ENCODE data around the gene JUP.
"Not testable (repeated sequence)": the region's sequence is repeated elsewhere in the genome, so short reads cannot be mapped to it uniquely, and the experiment has no call there.

The JUP gene

GRCh38 chr17:41786227-41787020, at the start of gene JUP:
TSS of gene JUP (minus strand) at chr17:41786711. CDS start at chr17:41771854, 14,857 bp downstream.
- peak; percentile 75 to 93 for DNase-seq (ENCODE audit: low spot score in 2 of 2)
- peak within 1 kb of the TSS; percentile 49 for H3K4me3 Mint-ChIP-seq
- H3K9me3 Mint-ChIP-seq: no peaks in the 10 kb centered on the region
- peaks cover 39% of the 10 kb centered on the region for H3K4me1 Mint-ChIP-seq
- no peaks in the 10 kb centered on the region for H3K36me3 Mint-ChIP-seq
- no peak within 1 kb of the TSS for H3K27ac Mint-ChIP-seq
- peak; percentile 94 for ATAC-seq

GRCh38 chr17:41835800-41836549, 49.5 kb upstream of the JUP start, which contains the start of gene NT5C3B:
TSS of gene NT5C3B (minus strand) at chr17:41836232. CDS start at chr17:41836193, 39 bp downstream.
- ATAC-seq (peak; percentile 88), DNase-seq (ENCODE audit: low spot score in 2 of 2) (peak; percentile 46 to 71)
- Mint-ChIP-seq H3K36me3 (peaks cover 25% of the 10 kb centered on the region), H3K4me1 (peaks cover 12% of the 10 kb centered on the region), H3K4me3 (peak within 1 kb of the TSS; percentile 74), H3K27ac (peak within 1 kb of the TSS; percentile 80), H3K9me3 (no peaks in the 10 kb centered on the region)

- ATAC-seq: peak; percentile 53
- Mint-ChIP-seq H3K27ac (peak overlapping the region; percentile 80), H3K9me3 (no peaks in the 10 kb centered on the region), H3K4me3 (peak overlapping the region; percentile 74), H3K4me1 (peaks cover 12% of the 10 kb centered on the region), H3K36me3 (peaks cover 31% of the 10 kb centered on the region)
- DNase-seq (ENCODE audit: low spot score in 2 of 2): no peak
These were observed 48.8 kb upstream of the JUP start for GRCh38 chr17:41835214-41835799.

GRCh38 chr17:41829961-41830360, 43.5 kb upstream of the JUP start:
- H3K36me3 Mint-ChIP-seq: peaks cover 78% of the 10 kb centered on the region
- ATAC-seq; H3K9me3 Mint-ChIP-seq; H3K4me3 Mint-ChIP-seq; DNase-seq (ENCODE audit: low spot score in 2 of 2); H3K27ac Mint-ChIP-seq; H3K4me1 Mint-ChIP-seq: not testable (repeated sequence)

GRCh38 chr17:41825175-41825845, 38.8 kb upstream of the JUP start:
- H3K9me3 Mint-ChIP-seq: no peaks in the 10 kb centered on the region
- H3K4me3 Mint-ChIP-seq: no peak overlapping the region
- no peaks in the 10 kb centered on the region for H3K4me1 Mint-ChIP-seq
- DNase-seq (ENCODE audit: low spot score in 2 of 2) (no peak), ATAC-seq (no peak)
- H3K27ac Mint-ChIP-seq: no peak overlapping the region
- H3K36me3 Mint-ChIP-seq: peaks cover 49% of the 10 kb centered on the region

GRCh38 chr17:41824086-41824485, 37.6 kb upstream of the JUP start:
- no peak for ATAC-seq
- Mint-ChIP-seq H3K4me1 (no peaks in the 10 kb centered on the region), H3K9me3 (no peaks in the 10 kb centered on the region), H3K4me3 (no peak overlapping the region), H3K27ac (no peak overlapping the region), H3K36me3 (peaks cover 43% of the 10 kb centered on the region)
- no peak for DNase-seq (ENCODE audit: low spot score in 2 of 2)

GRCh38 chr17:41823580-41823979, 37.1 kb upstream of the JUP start:
- Mint-ChIP-seq H3K4me1 (no peaks in the 10 kb centered on the region), H3K27ac (no peak overlapping the region), H3K4me3 (no peak overlapping the region), H3K36me3 (peaks cover 39% of the 10 kb centered on the region), H3K9me3 (no peaks in the 10 kb centered on the region)
- ATAC-seq: no peak
- no peak for DNase-seq (ENCODE audit: low spot score in 2 of 2)

GRCh38 chr17:41823141-41823524, 36.6 kb upstream of the JUP start:
- Mint-ChIP-seq H3K27ac (no peak overlapping the region), H3K36me3 (peaks cover 34% of the 10 kb centered on the region), H3K9me3 (no peaks in the 10 kb centered on the region), H3K4me3 (no peak overlapping the region), H3K4me1 (no peaks in the 10 kb centered on the region)
- DNase-seq (ENCODE audit: low spot score in 2 of 2) (no peak), ATAC-seq (no peak)

GRCh38 chr17:41822216-41823140, 36.0 kb upstream of the JUP start:
- H3K9me3 Mint-ChIP-seq: no peaks in the 10 kb centered on the region
- ATAC-seq (no peak), DNase-seq (ENCODE audit: low spot score in 2 of 2) (no peak)
- H3K4me3 Mint-ChIP-seq: no peak overlapping the region
- peaks cover 28% of the 10 kb centered on the region for H3K36me3 Mint-ChIP-seq
- no peak overlapping the region for H3K27ac Mint-ChIP-seq
- no peaks in the 10 kb centered on the region for H3K4me1 Mint-ChIP-seq

- no peak overlapping the region for H3K27ac Mint-ChIP-seq
- no peak for ATAC-seq
These were observed 35.3 kb upstream of the JUP start for GRCh38 chr17:41821776-41822175.

GRCh38 chr17:41818024-41818423, 31.5 kb upstream of the JUP start:
- no peak overlapping the region for H3K27ac Mint-ChIP-seq
- H3K9me3 Mint-ChIP-seq: no peaks in the 10 kb centered on the region

More at GRCh38 chr17:41821776-41822175, 35.3 kb upstream of the JUP start:
- Mint-ChIP-seq H3K4me3 (no peak overlapping the region), H3K9me3 (no peaks in the 10 kb centered on the region), H3K36me3 (peaks cover 21% of the 10 kb centered on the region), H3K4me1 (no peaks in the 10 kb centered on the region)
- no peak for DNase-seq (ENCODE audit: low spot score in 2 of 2)

GRCh38 chr17:41816637-41817320, 30.3 kb upstream of the JUP start:
- ATAC-seq: no peak
- Mint-ChIP-seq H3K27ac (no peak overlapping the region), H3K4me1 (peaks cover 17% of the 10 kb centered on the region), H3K9me3 (no peaks in the 10 kb centered on the region), H3K4me3 (no peak overlapping the region), H3K36me3 (no peaks in the 10 kb centered on the region)
- no peak for DNase-seq (ENCODE audit: low spot score in 2 of 2)

More at GRCh38 chr17:41818024-41818423, 31.5 kb upstream of the JUP start:
- ATAC-seq: no peak
- Mint-ChIP-seq H3K4me1 (peaks cover 6% of the 10 kb centered on the region), H3K4me3 (no peak overlapping the region), H3K36me3 (no peaks in the 10 kb centered on the region)
- DNase-seq (ENCODE audit: low spot score in 2 of 2): no peak

- Mint-ChIP-seq H3K4me3 (no peak overlapping the region), H3K4me1 (peaks cover 33% of the 10 kb centered on the region), H3K9me3 (no peaks in the 10 kb centered on the region), H3K27ac (no peak overlapping the region), H3K36me3 (no peaks in the 10 kb centered on the region)
- ATAC-seq: no peak
- no peak for DNase-seq (ENCODE audit: low spot score in 2 of 2)
These were observed 27.7 kb upstream of the JUP start for GRCh38 chr17:41814195-41814594.

- Mint-ChIP-seq H3K9me3 (no peaks in the 10 kb centered on the region), H3K4me1 (peaks cover 33% of the 10 kb centered on the region), H3K36me3 (no peaks in the 10 kb centered on the region), H3K27ac (no peak overlapping the region), H3K4me3 (peak overlapping the region; percentile 91)
- ATAC-seq (no peak), DNase-seq (ENCODE audit: low spot score in 2 of 2) (no peak)
These were observed 27.2 kb upstream of the JUP start for GRCh38 chr17:41813699-41814124.
